Liver (tissue), 9 donors: Measurements from ENCODE around the gene ALDH16A1. TPM values are rescaled to one million over a fixed set of nuclear protein-coding genes. Genes with fewer than 3 reads are reported as not detected.

Experiments
- DNase-seq: peaks from one replicate; pipeline ENCODE4 v3.0.0-alpha.2; 2017; ENCODE audit warnings: low spot score
- H3K27ac ChIP-seq, 2 donors: one replicate each; pipeline ENCODE4 v1.7.0; 2013; ENCODE audit warnings: inconsistent platforms in 2 of 2, low read length in 2 of 2, control low read depth in 1 of 2, low read depth in 1 of 2, mild to moderate bottlenecking in 1 of 2
- H3K27me3 ChIP-seq, 4 donors: one replicate each; pipeline versions ENCODE4 v1.6.1 to v1.7.0; 2013; ENCODE audit warnings: low read length in 3 of 4, inconsistent platforms in 1 of 4, mild to moderate bottlenecking in 1 of 4, moderate library complexity in 1 of 4; ENCODE audit not compliant: control insufficient read depth in 4 of 4, insufficient read depth in 4 of 4
- H3K36me3 ChIP-seq, 4 donors: one replicate each; pipeline versions ENCODE4 v1.6.1 to v1.7.0; 2013; ENCODE audit warnings: low read length in 3 of 4, mild to moderate bottlenecking in 3 of 4, low read depth in 1 of 4, moderate library complexity in 1 of 4; ENCODE audit not compliant: control insufficient read depth in 4 of 4, insufficient read depth in 3 of 4
- H3K4me1 ChIP-seq, 4 donors: one replicate each; pipeline versions ENCODE4 v1.6.1 to v1.7.0; 2013; ENCODE audit warnings: low read length in 3 of 4, mild to moderate bottlenecking in 3 of 4, moderate library complexity in 1 of 4; ENCODE audit not compliant: control insufficient read depth in 4 of 4, insufficient read depth in 4 of 4
- H3K4me3 ChIP-seq, 3 donors: one replicate each; pipeline versions ENCODE4 v1.6.1 to v1.7.0; 2013; ENCODE audit warnings: low read length in 3 of 3, control low read depth in 1 of 3, low read depth in 1 of 3, mild to moderate bottlenecking in 1 of 3
- H3K9ac ChIP-seq, 2 donors: one replicate each; pipeline ENCODE4 v1.7.0; 2013; ENCODE audit warnings: low read length in 2 of 2, mild to moderate bottlenecking in 2 of 2, moderate library complexity in 2 of 2, control low read depth in 1 of 2, low read depth in 1 of 2
- H3K9me3 ChIP-seq, 4 donors: one replicate each; pipeline versions ENCODE4 v1.6.1 to v1.7.0; 2013; ENCODE audit warnings: low read length in 3 of 4; ENCODE audit not compliant: control insufficient read depth in 4 of 4
- ATF3 ChIP-seq: IDR thresholded peaks from 2 replicates; pipeline ENCODE4 v1.6.1; 2016; ENCODE audit warnings: antibody characterized with exemption
- CTCF ChIP-seq: fragments of 150-350 bp; IDR thresholded peaks from 2 replicates; pipeline ENCODE4 v1.5.1; 2017; ENCODE audit warnings: improper control_type of control experiment, low read depth, low read length; ENCODE audit not compliant: missing input control
- EGR1 ChIP-seq, 2 donors: IDR thresholded peaks; 2 replicates each; pipeline ENCODE4 v1.6.1; 2016 to 2018; ENCODE audit warnings: antibody characterized with exemption in 2 of 2, low read depth in 2 of 2
- FOXA1 ChIP-seq: IDR thresholded peaks from 2 replicates; pipeline ENCODE4 v1.6.1; 2016; ENCODE audit warnings: antibody characterized with exemption
- HNF4G ChIP-seq: IDR thresholded peaks from 2 replicates; pipeline ENCODE4 v1.6.1; 2016; ENCODE audit warnings: antibody characterized with exemption
- JUND ChIP-seq, 2 donors: IDR thresholded peaks; 2 replicates each; pipeline ENCODE4 v1.6.1; 2016; ENCODE audit warnings: antibody characterized with exemption in 2 of 2
- MAX ChIP-seq: IDR thresholded peaks from 2 replicates; pipeline ENCODE4 v1.6.1; 2016; ENCODE audit warnings: antibody characterized with exemption
- NR2F2 ChIP-seq: IDR thresholded peaks from 2 replicates; pipeline ENCODE4 v1.6.1; 2016; ENCODE audit warnings: antibody characterized with exemption
- RAD21 ChIP-seq, 2 donors: IDR thresholded peaks; 2 replicates each; pipeline ENCODE4 v1.6.1; 2016; ENCODE audit warnings: antibody characterized with exemption in 2 of 2, mild to moderate bottlenecking in 2 of 2
- REST ChIP-seq: IDR thresholded peaks from 2 replicates; pipeline ENCODE4 v1.6.1; 2016; ENCODE audit warnings: antibody characterized with exemption, mild to moderate bottlenecking
- RXRA ChIP-seq, 2 donors: IDR thresholded peaks; 2 replicates each; pipeline ENCODE4 v1.6.1; 2017 to 2018; ENCODE audit warnings: antibody characterized with exemption in 2 of 2, mild to moderate bottlenecking in 1 of 2
- SP1 ChIP-seq: IDR thresholded peaks from 2 replicates; pipeline ENCODE4 v1.6.1; 2018; ENCODE audit warnings: antibody characterized with exemption, mild to moderate bottlenecking
- ZBTB33 ChIP-seq: IDR thresholded peaks from 2 replicates; pipeline ENCODE4 v1.6.1; 2016; ENCODE audit warnings: antibody characterized with exemption
- WGBS: extraction: QIAGEN DNeasy Blood & Tissue Kit; methylation state at CpG from one replicate; pipeline ENCODE4 v1.1.7; 2013; 5-methylcytosine and 5-hydroxymethylcytosine counted together
- polyA plus RNA-seq, 2 donors: library from polyadenylated mRNA; stranded (reverse) in 1 of 2; unstranded in 1 of 2; fragments of 200-250 nt in 1 of 2; fragments of >200 nt in 1 of 2; fragmentation: Nextera tagmentation in 1 of 2; extraction: Ambion mirVana in 1 of 2; gene quantifications; one replicate each; pipeline versions ENCODE4 v1.2.1 to v1.2.3, GENCODE V29; 2013 to 2015
- total RNA-seq, 2 donors: library from RNA; depleted of rRNA; stranded (reverse); fragments of >200 nt; gene quantifications; one replicate each; pipeline ENCODE4 v1.2.3, GENCODE V29; 2014
- donor health status: healthy.
- donor health status: healthy.
- donor health status: healthy.
- donor health status: healthy.
- donor health status: healthy.

ALDH16A1 gene
- total and polyA plus RNA-seq, 4 donors = 5.2 to 35.8 (median 21.5) TPM

- no peak overlapping the region for H3K9ac ChIP-seq
- H3K4me1 ChIP-seq = peaks cover 0 to 2% (median 0%) of the 10 kb centered on the region in 4 donors
- no peak overlapping the region for H3K4me3 ChIP-seq
- H3K27me3 ChIP-seq = peaks cover 0 to 19% (median 19%) of the 10 kb centered on the region in 4 donors
- WGBS = 53% methylated on average over 28 of the region's 28 CpGs
- no peak for TF ChIP-seq CTCF
- no peak for TF ChIP-seq REST
- TF ChIP-seq RXRA (IDR thresholded peaks at IDR 0.05) = no peak
- no peak for TF ChIP-seq RAD21 (IDR thresholded peaks at IDR 0.05)
- no peak for TF ChIP-seq EGR1 (IDR thresholded peaks at IDR 0.05; ENCODE audit: low read depth in 2 of 2)
- no peak for TF ChIP-seq JUND (IDR thresholded peaks at IDR 0.05)
- H3K9me3 ChIP-seq = peaks cover 0 to 2% (median 0%) of the 10 kb centered on the region in 4 donors
- H3K36me3 ChIP-seq = no peaks in the 10 kb centered on the region
- no peak for DNase-seq
- H3K27ac ChIP-seq = no peak overlapping the region
These were observed 22.2 kb upstream of the ALDH16A1 start for GRCh38 chr19:49430678-49431329.

GRCh38 chr19:49431330-49431749 is 21.7 kb upstream of the ALDH16A1 start:
- TF ChIP-seq MAX = no peak
- no peak for TF ChIP-seq RAD21 (IDR thresholded peaks at IDR 0.05)
- no peak for TF ChIP-seq FOXA1
- TF ChIP-seq RXRA (IDR thresholded peaks at IDR 0.05) = no peak
- TF ChIP-seq SP1 = no peak
- TF ChIP-seq CTCF = no peak
- no peak for TF ChIP-seq NR2F2
- TF ChIP-seq ATF3 = no peak
- TF ChIP-seq EGR1 (IDR thresholded peaks at IDR 0.05; ENCODE audit: low read depth in 2 of 2) = no peak
- no peak for TF ChIP-seq HNF4G
- no peak for TF ChIP-seq ZBTB33
- Histone ChIP-seq H3K36me3 (no peaks in the 10 kb centered on the region), H3K4me3 (no peak overlapping the region), H3K9ac (no peak overlapping the region), H3K9me3 (peaks cover 0 to 2% (median 0%) of the 10 kb centered on the region in 4 donors), H3K27me3 (peaks cover 0 to 19% (median 16%) of the 10 kb centered on the region in 4 donors), H3K27ac (no peak overlapping the region), H3K4me1 (peaks cover 0 to 2% (median 0%) of the 10 kb centered on the region in 4 donors)
- WGBS = 41% methylated on average over 29 of the region's 29 CpGs
- no peak for DNase-seq
